K562 (cell line): Measurements from ENCODE around the gene MARK3. TPM values are rescaled to one million over a fixed set of nuclear protein-coding genes. Genes with fewer than 3 reads are reported as not detected.

Experiments
- ATAC-seq: fragments of 200-7000 bp; cut with Tn5 transposase; 3 replicates; pipeline ENCODE4 v1.9.1; 2020; ENCODE audit warnings: moderate library complexity
- BruUV-seq: library from RNA; stranded (reverse); fragments of 400-500 nt; replicated peaks from 2 replicates; lab custom pipeline; 2021; lab: Mats Ljungman, UMichigan
- CTCF ChIA-PET: fragments of 300-600 bp; formaldehyde crosslinking; extraction: SDS; loops from one replicate; lab custom pipeline; 2021; ENCODE audit warnings: low intra/inter-chr PET ratio; lab: Yijun Ruan, JAX
- POLR2A ChIA-PET: fragments of 300-600, 350-650 bp; sonication (Branson Sonifier 250); formaldehyde crosslinking; extraction: SDS; loops from one replicate; lab custom pipeline; 2021; ENCODE audit warnings: antibody characterized with exemption, inconsistent platforms; lab: Yijun Ruan, JAX
- DNase-seq, 4 experiments: peaks; one replicate each; pipeline versions ENCODE4 v3.0.0 to v3.0.0-alpha.2; 2011 to 2018; ENCODE audit warnings: low spot score in 3 of 4, mixed read lengths in 3 of 4; ENCODE audit errors: extremely low read depth in 1 of 4
- FAIRE-seq: peaks from 2 replicates; lab custom pipeline; 2011; peaks lifted over from hg19 to GRCh38; lab: Jason Lieb, UNC
- H2AFZ ChIP-seq: 2 replicates; pipeline ENCODE4 v1.6.0; 2011; ENCODE audit warnings: low read depth, low read length, control low read depth, inconsistent platforms
- H3K27ac ChIP-seq: fragments of 200-600 bp; 3 replicates; pipeline ENCODE4 v1.8.0; 2011; ENCODE audit warnings: low read depth, mild to moderate bottlenecking, control low read depth, inconsistent platforms, low read length, moderate library complexity, mixed read lengths; ENCODE audit errors: extremely low read depth
- H3K27me3 ChIP-seq, 2 experiments: fragments of 300-600 bp in 1 of 2; 2 replicates in 1 of 2; 3 replicates in 1 of 2; pipeline versions ENCODE4 v1.6.0 to v1.8.0; 2011; ENCODE audit warnings: inconsistent platforms in 2 of 2, low read length in 2 of 2, mild to moderate bottlenecking in 1 of 2, mixed read lengths in 1 of 2, moderate library complexity in 1 of 2; ENCODE audit not compliant: control insufficient read depth in 2 of 2, insufficient read depth in 2 of 2
- H3K36me3 ChIP-seq: fragments of 300-600 bp; 3 replicates; pipeline ENCODE4 v1.8.0; 2011; ENCODE audit warnings: mild to moderate bottlenecking, low read length, inconsistent platforms; ENCODE audit not compliant: control insufficient read depth, insufficient read depth
- H3K4me1 ChIP-seq, 2 experiments: fragments of 200-600 bp in 1 of 2; replicated peaks in 1 of 2; 2 replicates in 1 of 2; 3 replicates in 1 of 2; pipeline versions ENCODE4 v1.5.1 to v1.8.0; 2011; ENCODE audit warnings: inconsistent platforms in 2 of 2, low read length in 2 of 2, mild to moderate bottlenecking in 1 of 2, mixed read lengths in 1 of 2, moderate library complexity in 1 of 2; ENCODE audit not compliant: control insufficient read depth in 2 of 2, insufficient read depth in 2 of 2
- H3K4me2 ChIP-seq: 2 replicates; pipeline ENCODE4 v1.6.1; 2011; ENCODE audit warnings: low read length, control low read depth, inconsistent platforms, mixed read lengths; ENCODE audit not compliant: insufficient read depth
- H3K4me3 ChIP-seq: fragments of 200-600 bp; sonication (generic), shearing (Covaris generic); 2 replicates; pipeline ENCODE4 v1.5.1; 2016; ENCODE audit warnings: control low read depth, inconsistent platforms
- H3K79me2 ChIP-seq: fragments of 200-600 bp; 3 replicates; pipeline ENCODE4 v1.8.0; 2011; ENCODE audit warnings: low read length, inconsistent platforms; ENCODE audit not compliant: control insufficient read depth, insufficient read depth
- H3K9ac ChIP-seq, 2 experiments: 2 replicates each; pipeline versions ENCODE4 v1.6.0 to v1.6.1; 2011; ENCODE audit warnings: low read depth in 2 of 2, low read length in 2 of 2, control low read depth in 1 of 2, inconsistent platforms in 1 of 2, mild to moderate bottlenecking in 1 of 2, mixed read lengths in 1 of 2; ENCODE audit not compliant: insufficient read depth in 1 of 2
- H3K9me1 ChIP-seq: one replicate; pipeline ENCODE4 v1.6.0; 2011; ENCODE audit warnings: inconsistent platforms, mild to moderate bottlenecking, low read length, moderate library complexity; ENCODE audit not compliant: control insufficient read depth, insufficient read depth
- H3K9me3 ChIP-seq: replicated peaks from 2 replicates; pipeline ENCODE4 v1.5.1; 2011; ENCODE audit warnings: low read depth, low read length, inconsistent platforms; ENCODE audit not compliant: control insufficient read depth, insufficient read depth
- H4K20me1 ChIP-seq: replicated peaks from 2 replicates; pipeline ENCODE4 v1.6.1; 2011; ENCODE audit warnings: low read length, inconsistent platforms, mixed read lengths; ENCODE audit not compliant: control insufficient read depth, insufficient read depth
- ATF1 ChIP-seq, 2 experiments: fragments of 450-650 bp in 1 of 2; IDR thresholded peaks; 2 replicates each; pipeline ENCODE4 v1.6.1; 2016; ENCODE audit warnings: missing compliant biosample characterization in 1 of 2, missing genetic modification characterization in 1 of 2
- KLF13 ChIP-seq: fragments of 450-650 bp; IDR thresholded peaks from 2 replicates; pipeline ENCODE4 v1.6.1; 2016; ENCODE audit warnings: missing genetic modification characterization, low read depth, mild to moderate bottlenecking, missing compliant biosample characterization, moderate library complexity, borderline replicate concordance
- NR3C1 ChIP-seq: sonication (generic); formaldehyde crosslinking; IDR thresholded peaks from 2 replicates; pipeline ENCODE4 v1.8.1; 2022; ENCODE audit warnings: missing genetic modification reagents
- PTRF ChIP-seq: fragments of 450-650 bp; IDR thresholded peaks from 2 replicates; pipeline ENCODE4 v1.6.1; 2016; ENCODE audit warnings: mild to moderate bottlenecking, missing genetic modification characterization, missing compliant biosample characterization
- SOX6 ChIP-seq: fragments of 450-650 bp; IDR thresholded peaks from 2 replicates; pipeline ENCODE4 v1.6.1; 2014; ENCODE audit warnings: mild to moderate bottlenecking
- TAF9B ChIP-seq: fragments of 450-650 bp; IDR thresholded peaks from 2 replicates; pipeline ENCODE4 v1.6.1; 2018; ENCODE audit warnings: mild to moderate bottlenecking; ENCODE audit not compliant: partially characterized antibody
- ZBTB7A ChIP-seq: IDR thresholded peaks from 2 replicates; pipeline ENCODE4 v1.6.1; 2011; ENCODE audit warnings: low read depth, mild to moderate bottlenecking, low read length, moderate library complexity, borderline replicate concordance; ENCODE audit not compliant: control insufficient read depth
- WGBS: fragments of 100-300 bp; shearing (Covaris generic); methylation state at CpG from one replicate; pipeline ENCODE4 v1.1.6; 2016; ENCODE audit warnings: low coverage, mixed read lengths; ENCODE audit not compliant: insufficient coverage; ENCODE audit errors: missing lambda C conversion rate; 5-methylcytosine and 5-hydroxymethylcytosine counted together
- in situ Hi-C: fragments of 300-500 bp; cut with MboI; formaldehyde crosslinking; loops from 4 replicates; pipeline ENCODE4 v1.15.0; 2018; ENCODE audit warnings: inconsistent platforms, mixed read lengths
- intact Hi-C: fragments of 100-400 bp; cut with micrococcal nuclease; formaldehyde crosslinking; loops from 2 replicates; pipeline ENCODE4 v1.14.2; 2022
- polyA plus RNA-seq, 8 experiments: library from polyadenylated mRNA; depleted of rRNA in 4 of 8; stranded (reverse) in 5 of 8; unstranded in 3 of 8; fragments of >200 nt; fragmentation: Nextera tagmentation in 2 of 8; fragmentation: Illumina TruSeq in 1 of 8; extraction: Ambion mirVana in 2 of 8; extraction: Trizol in 1 of 8; gene quantifications; 2 replicates each; pipeline versions ENCODE4 v1.2.1 to v1.2.3, GENCODE V29; 2011 to 2014; ENCODE audit warnings: inconsistent platforms in 1 of 8, missing spikeins in 1 of 8
- total RNA-seq, 7 experiments: library from RNA; depleted of rRNA in 6 of 7; stranded (reverse); fragments of >200 nt in 6 of 7; fragmentation: Illumina TruSeq in 2 of 7; extraction: Trizol in 2 of 7; gene quantifications; 2 replicates each; pipeline versions ENCODE4 v1.2.1 to v1.2.3, GENCODE V29; 2011 to 2021; ENCODE audit warnings: low replicate concordance in 1 of 7
- TF ChIP-seq, protein P1 (sequence below), 2 experiments: IDR thresholded peaks; 2 replicates each; pipeline ENCODE4 v1.6.1; 2012; ENCODE audit warnings: improper control_type of control experiment in 2 of 2, low read depth in 2 of 2, low read length in 2 of 2, borderline replicate concordance in 1 of 2
- TF ChIP-seq, protein P2 (sequence below), 2 experiments: fragments of 150-350 bp in 1 of 2; IDR thresholded peaks; 2 replicates each; pipeline ENCODE4 v1.6.1; 2012 to 2016; ENCODE audit warnings: low read depth in 2 of 2, low read length in 2 of 2, mild to moderate bottlenecking in 1 of 2, moderate library complexity in 1 of 2
- TF ChIP-seq, protein P3 (sequence below), 2 experiments: fragments of 450-650 bp; IDR thresholded peaks; 2 replicates each; pipeline ENCODE4 v1.6.1; 2018; ENCODE audit warnings: mild to moderate bottlenecking in 2 of 2, low read depth in 1 of 2; ENCODE audit not compliant: partially characterized antibody in 2 of 2

MARK3 gene
- total and polyA plus RNA-seq, 9 of the 15 experiments (the other 6 are each of a cell fraction or from before 2014, with no cell fraction given) = 10.1 to 68.7 (median 56.3) TPM

DNA sequence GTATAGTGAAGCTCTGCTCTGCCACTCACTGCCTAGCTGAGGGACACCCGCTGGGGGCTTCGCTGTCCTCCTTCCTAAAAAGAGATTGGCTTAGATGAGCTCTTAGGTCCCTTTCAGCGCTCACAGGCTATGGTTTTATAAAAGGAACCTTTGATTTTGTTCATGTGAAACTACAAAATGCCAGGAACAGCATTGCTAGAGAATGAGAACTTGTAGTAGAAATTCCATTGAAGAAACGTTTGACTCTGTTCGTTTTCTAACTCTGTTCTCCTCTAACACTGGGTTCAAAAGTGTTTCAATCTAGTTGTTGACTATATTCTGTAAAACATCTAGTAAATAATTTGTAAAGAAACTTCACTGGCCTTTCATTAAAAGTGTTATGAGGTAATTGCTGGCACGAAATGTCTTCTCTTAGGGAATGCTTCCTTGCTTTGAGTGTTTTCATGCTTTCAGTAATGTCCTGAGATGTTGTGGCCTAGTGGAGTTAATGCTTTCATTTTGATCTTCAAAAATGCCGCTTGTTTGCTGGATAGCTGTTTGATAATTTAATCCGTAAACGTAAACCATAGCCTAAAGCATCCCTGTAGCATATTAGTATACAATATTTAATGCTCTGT is 1.6 kb downstream of the MARK3 start:
- CTCF ChIA-PET = no interaction called here
- TF ChIP-seq, protein P1, sequence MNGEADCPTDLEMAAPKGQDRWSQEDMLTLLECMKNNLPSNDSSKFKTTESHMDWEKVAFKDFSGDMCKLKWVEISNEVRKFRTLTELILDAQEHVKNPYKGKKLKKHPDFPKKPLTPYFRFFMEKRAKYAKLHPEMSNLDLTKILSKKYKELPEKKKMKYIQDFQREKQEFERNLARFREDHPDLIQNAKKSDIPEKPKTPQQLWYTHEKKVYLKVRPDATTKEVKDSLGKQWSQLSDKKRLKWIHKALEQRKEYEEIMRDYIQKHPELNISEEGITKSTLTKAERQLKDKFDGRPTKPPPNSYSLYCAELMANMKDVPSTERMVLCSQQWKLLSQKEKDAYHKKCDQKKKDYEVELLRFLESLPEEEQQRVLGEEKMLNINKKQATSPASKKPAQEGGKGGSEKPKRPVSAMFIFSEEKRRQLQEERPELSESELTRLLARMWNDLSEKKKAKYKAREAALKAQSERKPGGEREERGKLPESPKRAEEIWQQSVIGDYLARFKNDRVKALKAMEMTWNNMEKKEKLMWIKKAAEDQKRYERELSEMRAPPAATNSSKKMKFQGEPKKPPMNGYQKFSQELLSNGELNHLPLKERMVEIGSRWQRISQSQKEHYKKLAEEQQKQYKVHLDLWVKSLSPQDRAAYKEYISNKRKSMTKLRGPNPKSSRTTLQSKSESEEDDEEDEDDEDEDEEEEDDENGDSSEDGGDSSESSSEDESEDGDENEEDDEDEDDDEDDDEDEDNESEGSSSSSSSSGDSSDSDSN (IDR thresholded peaks at IDR 0.05; ENCODE audit: borderline replicate concordance in 1 of 2, low read depth in 2 of 2, low read length in 2 of 2) = no peak
- no peak for TF ChIP-seq ZBTB7A
- TF ChIP-seq, protein P2, sequence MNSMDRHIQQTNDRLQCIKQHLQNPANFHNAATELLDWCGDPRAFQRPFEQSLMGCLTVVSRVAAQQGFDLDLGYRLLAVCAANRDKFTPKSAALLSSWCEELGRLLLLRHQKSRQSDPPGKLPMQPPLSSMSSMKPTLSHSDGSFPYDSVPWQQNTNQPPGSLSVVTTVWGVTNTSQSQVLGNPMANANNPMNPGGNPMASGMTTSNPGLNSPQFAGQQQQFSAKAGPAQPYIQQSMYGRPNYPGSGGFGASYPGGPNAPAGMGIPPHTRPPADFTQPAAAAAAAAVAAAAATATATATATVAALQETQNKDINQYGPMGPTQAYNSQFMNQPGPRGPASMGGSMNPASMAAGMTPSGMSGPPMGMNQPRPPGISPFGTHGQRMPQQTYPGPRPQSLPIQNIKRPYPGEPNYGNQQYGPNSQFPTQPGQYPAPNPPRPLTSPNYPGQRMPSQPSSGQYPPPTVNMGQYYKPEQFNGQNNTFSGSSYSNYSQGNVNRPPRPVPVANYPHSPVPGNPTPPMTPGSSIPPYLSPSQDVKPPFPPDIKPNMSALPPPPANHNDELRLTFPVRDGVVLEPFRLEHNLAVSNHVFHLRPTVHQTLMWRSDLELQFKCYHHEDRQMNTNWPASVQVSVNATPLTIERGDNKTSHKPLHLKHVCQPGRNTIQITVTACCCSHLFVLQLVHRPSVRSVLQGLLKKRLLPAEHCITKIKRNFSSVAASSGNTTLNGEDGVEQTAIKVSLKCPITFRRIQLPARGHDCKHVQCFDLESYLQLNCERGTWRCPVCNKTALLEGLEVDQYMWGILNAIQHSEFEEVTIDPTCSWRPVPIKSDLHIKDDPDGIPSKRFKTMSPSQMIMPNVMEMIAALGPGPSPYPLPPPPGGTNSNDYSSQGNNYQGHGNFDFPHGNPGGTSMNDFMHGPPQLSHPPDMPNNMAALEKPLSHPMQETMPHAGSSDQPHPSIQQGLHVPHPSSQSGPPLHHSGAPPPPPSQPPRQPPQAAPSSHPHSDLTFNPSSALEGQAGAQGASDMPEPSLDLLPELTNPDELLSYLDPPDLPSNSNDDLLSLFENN (IDR thresholded peaks at IDR 0.05; ENCODE audit: low read depth in 2 of 2, low read length in 2 of 2) = no peak
- TF ChIP-seq KLF13 (tag) = no peak
- TF ChIP-seq TAF9B = no peak
- TF ChIP-seq, protein P3, sequence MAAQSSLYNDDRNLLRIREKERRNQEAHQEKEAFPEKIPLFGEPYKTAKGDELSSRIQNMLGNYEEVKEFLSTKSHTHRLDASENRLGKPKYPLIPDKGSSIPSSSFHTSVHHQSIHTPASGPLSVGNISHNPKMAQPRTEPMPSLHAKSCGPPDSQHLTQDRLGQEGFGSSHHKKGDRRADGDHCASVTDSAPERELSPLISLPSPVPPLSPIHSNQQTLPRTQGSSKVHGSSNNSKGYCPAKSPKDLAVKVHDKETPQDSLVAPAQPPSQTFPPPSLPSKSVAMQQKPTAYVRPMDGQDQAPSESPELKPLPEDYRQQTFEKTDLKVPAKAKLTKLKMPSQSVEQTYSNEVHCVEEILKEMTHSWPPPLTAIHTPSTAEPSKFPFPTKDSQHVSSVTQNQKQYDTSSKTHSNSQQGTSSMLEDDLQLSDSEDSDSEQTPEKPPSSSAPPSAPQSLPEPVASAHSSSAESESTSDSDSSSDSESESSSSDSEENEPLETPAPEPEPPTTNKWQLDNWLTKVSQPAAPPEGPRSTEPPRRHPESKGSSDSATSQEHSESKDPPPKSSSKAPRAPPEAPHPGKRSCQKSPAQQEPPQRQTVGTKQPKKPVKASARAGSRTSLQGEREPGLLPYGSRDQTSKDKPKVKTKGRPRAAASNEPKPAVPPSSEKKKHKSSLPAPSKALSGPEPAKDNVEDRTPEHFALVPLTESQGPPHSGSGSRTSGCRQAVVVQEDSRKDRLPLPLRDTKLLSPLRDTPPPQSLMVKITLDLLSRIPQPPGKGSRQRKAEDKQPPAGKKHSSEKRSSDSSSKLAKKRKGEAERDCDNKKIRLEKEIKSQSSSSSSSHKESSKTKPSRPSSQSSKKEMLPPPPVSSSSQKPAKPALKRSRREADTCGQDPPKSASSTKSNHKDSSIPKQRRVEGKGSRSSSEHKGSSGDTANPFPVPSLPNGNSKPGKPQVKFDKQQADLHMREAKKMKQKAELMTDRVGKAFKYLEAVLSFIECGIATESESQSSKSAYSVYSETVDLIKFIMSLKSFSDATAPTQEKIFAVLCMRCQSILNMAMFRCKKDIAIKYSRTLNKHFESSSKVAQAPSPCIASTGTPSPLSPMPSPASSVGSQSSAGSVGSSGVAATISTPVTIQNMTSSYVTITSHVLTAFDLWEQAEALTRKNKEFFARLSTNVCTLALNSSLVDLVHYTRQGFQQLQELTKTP (IDR thresholded peaks at IDR 0.05; ENCODE audit: low read depth in 1 of 2, partially characterized antibody in 2 of 2) = no peak
- TF ChIP-seq ATF1 (CRISPR knock-in tag; IDR thresholded peaks at IDR 0.05) = no peak
- no peak for TF ChIP-seq ATF1 (tag; IDR thresholded peaks at IDR 0.05)
- TF ChIP-seq NR3C1 (CRISPR knock-in tag) = no peak
- TF ChIP-seq PTRF (tag) = no peak
- TF ChIP-seq SOX6 = no peak

More for the DNA sequence above, 1.6 kb downstream of the MARK3 start:
- ATAC-seq (no peak), DNase-seq (no peak), FAIRE-seq (peak; percentile 88)
- Histone ChIP-seq H3K79me2 (peaks cover 67% of the 10 kb centered on the region), H3K4me2 (peak overlapping the region; percentile 87), H3K36me3 (peaks cover 8% of the 10 kb centered on the region; the same call in 2 of the 3 replicates), H3K27ac (peak overlapping the region; percentile 92), H4K20me1 (peaks cover 6% of the 10 kb centered on the region; the same call in 1 of the 2 replicates), H3K27me3 (no peaks in the 10 kb centered on the region), H3K9me1 (no peaks in the 10 kb centered on the region), H3K4me3 (peak overlapping the region; percentile 96), H3K9ac (peak overlapping the region; percentile 83 to 97; a peak in 3 of 4 replicates), H3K4me1 (peaks cover 12 to 27% of the 10 kb centered on the region in 2 experiments; a peak in 4 of 5 replicates), H3K9me3 (no peaks in the 10 kb centered on the region; the same call in 1 of the 2 replicates), H2AFZ (no peak overlapping the region)
- in situ Hi-C loops (loop anchor here (5.0 kb wide), 1 partner anchor 90 kb away; no protein-coding TSS in a partner anchor), intact Hi-C loops (loop anchor here (5.0 kb wide), 1 partner anchor 55 kb away; the partner anchor contains the start of gene EIF5)
- 1% methylated on average over 9 of the region's 9 CpGs for WGBS
- BruUV-seq = no TSS peak
- POLR2A ChIA-PET = interaction anchor here (0.7 to 1.5 kb wide), 2 partner anchors 9 to 43 kb away, joined by 3 read pairs; no protein-coding TSS in a partner anchor
